ENCODE measurements around the gene FADS2.

FADS2 gene

DNA sequence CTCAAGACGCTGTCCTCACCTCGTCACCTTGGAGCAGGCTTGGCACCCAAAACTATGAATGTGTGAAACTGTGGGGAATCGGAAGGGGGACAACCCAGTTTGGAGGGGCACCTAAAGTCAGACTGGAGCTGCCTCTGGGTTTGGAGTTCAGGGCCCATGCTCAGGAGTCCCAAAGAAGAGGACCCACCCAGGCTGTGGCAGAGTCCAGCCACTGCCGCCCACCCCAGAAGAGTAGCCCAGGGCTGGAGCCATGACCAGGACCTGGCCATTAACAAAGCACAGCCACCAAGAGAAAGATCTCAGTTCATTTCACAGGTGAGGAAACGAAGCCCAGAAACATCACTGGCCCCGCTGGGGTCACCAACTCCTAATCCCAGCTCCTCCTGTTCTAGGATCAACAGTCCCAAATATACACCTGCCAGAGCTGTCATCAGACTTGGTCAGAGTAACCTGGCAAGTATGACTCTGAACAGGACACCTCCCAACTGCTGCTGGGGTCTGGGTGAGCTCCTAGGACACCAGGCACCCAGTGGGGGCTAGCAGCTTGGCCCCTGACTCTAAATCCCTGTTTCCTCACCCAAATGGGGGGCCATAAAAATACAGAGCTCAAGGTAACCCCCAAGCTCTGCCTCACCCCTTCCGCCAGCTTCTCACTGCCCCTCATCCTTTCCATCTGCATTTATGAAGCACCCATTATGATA is 86.5 kb downstream of the FADS2 start (continued):
- TF ChIP-seq, protein P1, sequence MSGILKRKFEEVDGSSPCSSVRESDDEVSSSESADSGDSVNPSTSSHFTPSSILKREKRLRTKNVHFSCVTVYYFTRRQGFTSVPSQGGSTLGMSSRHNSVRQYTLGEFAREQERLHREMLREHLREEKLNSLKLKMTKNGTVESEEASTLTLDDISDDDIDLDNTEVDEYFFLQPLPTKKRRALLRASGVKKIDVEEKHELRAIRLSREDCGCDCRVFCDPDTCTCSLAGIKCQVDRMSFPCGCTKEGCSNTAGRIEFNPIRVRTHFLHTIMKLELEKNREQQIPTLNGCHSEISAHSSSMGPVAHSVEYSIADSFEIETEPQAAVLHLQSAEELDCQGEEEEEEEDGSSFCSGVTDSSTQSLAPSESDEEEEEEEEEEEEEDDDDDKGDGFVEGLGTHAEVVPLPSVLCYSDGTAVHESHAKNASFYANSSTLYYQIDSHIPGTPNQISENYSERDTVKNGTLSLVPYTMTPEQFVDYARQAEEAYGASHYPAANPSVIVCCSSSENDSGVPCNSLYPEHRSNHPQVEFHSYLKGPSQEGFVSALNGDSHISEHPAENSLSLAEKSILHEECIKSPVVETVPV (CRISPR knock-in tag; IDR thresholded peaks at IDR 0.05): no peak
- no peak for TF ChIP-seq TOX (CRISPR knock-in tag; IDR thresholded peaks at IDR 0.05; ENCODE audit: borderline replicate concordance)

DNA sequence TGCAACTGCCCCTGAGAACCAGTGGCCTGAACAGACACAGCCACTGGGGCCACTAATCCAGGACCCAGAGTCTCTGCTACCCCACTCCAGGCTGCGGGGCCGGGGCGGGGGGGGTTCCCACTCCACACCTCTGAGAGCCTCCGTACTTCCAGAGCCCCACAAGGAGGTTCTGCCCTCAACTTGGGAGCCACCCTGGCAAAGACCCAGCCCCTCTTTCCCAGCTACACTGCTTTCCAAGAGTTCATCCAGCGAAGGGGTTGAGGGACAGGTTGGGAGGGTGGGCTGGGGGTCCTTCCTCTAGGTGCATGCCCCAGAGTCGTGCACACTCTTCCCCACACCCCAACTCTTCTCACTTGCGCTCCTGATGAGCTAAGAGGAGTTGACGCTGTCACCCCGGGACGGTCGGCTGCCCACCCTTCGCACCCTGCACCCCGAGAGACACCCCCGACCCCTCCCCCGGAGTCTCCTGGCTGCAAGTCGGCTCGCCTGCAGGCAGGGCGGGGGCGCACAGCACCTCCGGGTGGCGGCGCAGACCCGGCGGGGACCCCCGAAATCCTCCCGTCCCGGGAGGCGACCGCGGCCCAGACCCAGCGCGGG is 88.7 kb downstream of the FADS2 start:
- ATAC-seq: peak; percentile 18
- no peak for TF ChIP-seq ISL1 (CRISPR knock-in tag; IDR thresholded peaks at IDR 0.05)
- no peak for TF ChIP-seq ZFP3 (CRISPR knock-in tag; IDR thresholded peaks at IDR 0.05)
- TF ChIP-seq, protein P2, sequence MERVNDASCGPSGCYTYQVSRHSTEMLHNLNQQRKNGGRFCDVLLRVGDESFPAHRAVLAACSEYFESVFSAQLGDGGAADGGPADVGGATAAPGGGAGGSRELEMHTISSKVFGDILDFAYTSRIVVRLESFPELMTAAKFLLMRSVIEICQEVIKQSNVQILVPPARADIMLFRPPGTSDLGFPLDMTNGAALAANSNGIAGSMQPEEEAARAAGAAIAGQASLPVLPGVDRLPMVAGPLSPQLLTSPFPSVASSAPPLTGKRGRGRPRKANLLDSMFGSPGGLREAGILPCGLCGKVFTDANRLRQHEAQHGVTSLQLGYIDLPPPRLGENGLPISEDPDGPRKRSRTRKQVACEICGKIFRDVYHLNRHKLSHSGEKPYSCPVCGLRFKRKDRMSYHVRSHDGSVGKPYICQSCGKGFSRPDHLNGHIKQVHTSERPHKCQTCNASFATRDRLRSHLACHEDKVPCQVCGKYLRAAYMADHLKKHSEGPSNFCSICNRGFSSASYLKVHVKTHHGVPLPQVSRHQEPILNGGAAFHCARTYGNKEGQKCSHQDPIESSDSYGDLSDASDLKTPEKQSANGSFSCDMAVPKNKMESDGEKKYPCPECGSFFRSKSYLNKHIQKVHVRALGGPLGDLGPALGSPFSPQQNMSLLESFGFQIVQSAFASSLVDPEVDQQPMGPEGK (CRISPR knock-in tag; IDR thresholded peaks at IDR 0.05; ENCODE audit: borderline replicate concordance): no peak
- no peak for TF ChIP-seq ZC3H10 (CRISPR knock-in tag; IDR thresholded peaks at IDR 0.05)
- TF ChIP-seq TOX (CRISPR knock-in tag; IDR thresholded peaks at IDR 0.05; ENCODE audit: borderline replicate concordance): no peak
- TF ChIP-seq ZNF8 (CRISPR knock-in tag; IDR thresholded peaks at IDR 0.05): no peak
- TF ChIP-seq GLIS3 (CRISPR knock-in tag; IDR thresholded peaks at IDR 0.05): no peak
- TF ChIP-seq ZFP30 (CRISPR knock-in tag; IDR thresholded peaks at IDR 0.05): no peak
- TF ChIP-seq ESRRG (CRISPR knock-in tag; IDR thresholded peaks at IDR 0.05): no peak
- TF ChIP-seq SNAI2 (CRISPR knock-in tag; IDR thresholded peaks at IDR 0.05): no peak
- TF ChIP-seq, protein P1 (CRISPR knock-in tag; IDR thresholded peaks at IDR 0.05): no peak
- TF ChIP-seq, protein P3, sequence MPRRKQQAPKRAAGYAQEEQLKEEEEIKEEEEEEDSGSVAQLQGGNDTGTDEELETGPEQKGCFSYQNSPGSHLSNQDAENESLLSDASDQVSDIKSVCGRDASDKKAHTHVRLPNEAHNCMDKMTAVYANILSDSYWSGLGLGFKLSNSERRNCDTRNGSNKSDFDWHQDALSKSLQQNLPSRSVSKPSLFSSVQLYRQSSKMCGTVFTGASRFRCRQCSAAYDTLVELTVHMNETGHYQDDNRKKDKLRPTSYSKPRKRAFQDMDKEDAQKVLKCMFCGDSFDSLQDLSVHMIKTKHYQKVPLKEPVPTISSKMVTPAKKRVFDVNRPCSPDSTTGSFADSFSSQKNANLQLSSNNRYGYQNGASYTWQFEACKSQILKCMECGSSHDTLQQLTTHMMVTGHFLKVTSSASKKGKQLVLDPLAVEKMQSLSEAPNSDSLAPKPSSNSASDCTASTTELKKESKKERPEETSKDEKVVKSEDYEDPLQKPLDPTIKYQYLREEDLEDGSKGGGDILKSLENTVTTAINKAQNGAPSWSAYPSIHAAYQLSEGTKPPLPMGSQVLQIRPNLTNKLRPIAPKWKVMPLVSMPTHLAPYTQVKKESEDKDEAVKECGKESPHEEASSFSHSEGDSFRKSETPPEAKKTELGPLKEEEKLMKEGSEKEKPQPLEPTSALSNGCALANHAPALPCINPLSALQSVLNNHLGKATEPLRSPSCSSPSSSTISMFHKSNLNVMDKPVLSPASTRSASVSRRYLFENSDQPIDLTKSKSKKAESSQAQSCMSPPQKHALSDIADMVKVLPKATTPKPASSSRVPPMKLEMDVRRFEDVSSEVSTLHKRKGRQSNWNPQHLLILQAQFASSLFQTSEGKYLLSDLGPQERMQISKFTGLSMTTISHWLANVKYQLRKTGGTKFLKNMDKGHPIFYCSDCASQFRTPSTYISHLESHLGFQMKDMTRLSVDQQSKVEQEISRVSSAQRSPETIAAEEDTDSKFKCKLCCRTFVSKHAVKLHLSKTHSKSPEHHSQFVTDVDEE (CRISPR knock-in tag; IDR thresholded peaks at IDR 0.05): no peak
- TF ChIP-seq PPARA (CRISPR knock-in tag; IDR thresholded peaks at IDR 0.05; ENCODE audit: borderline replicate concordance): no peak
- no peak for TF ChIP-seq ARNTL (CRISPR knock-in tag; IDR thresholded peaks at IDR 0.05; ENCODE audit: borderline replicate concordance, low read depth)
